Smooth muscle cell (in vitro differentiated cells): ENCODE measurements around the gene KCNJ15. TPM values are rescaled to one million over a fixed set of nuclear protein-coding genes. Genes with fewer than 3 reads are reported as not detected.

ENCODE experiments used
- DNase-seq: peaks from one replicate; lab custom pipeline; 2025; ENCODE audit not compliant: unreplicated experiment; lab: John Stamatoyannopoulos, UW
- H2AFZ ChIP-seq: fragments of 200-600 bp; sonication (generic); 2 replicates; pipeline ENCODE4 v1.6.0; 2016; ENCODE audit warnings: antibody characterized with exemption, low read depth, mild to moderate bottlenecking
- H3F3A ChIP-seq: fragments of 200-600 bp; sonication (generic); 2 replicates; pipeline ENCODE4 v1.6.0; 2017; ENCODE audit warnings: antibody characterized with exemption, low read depth
- H3K27ac ChIP-seq: fragments of 200-600 bp; sonication (generic); 2 replicates; pipeline ENCODE4 v1.5.1; 2016; ENCODE audit warnings: low read depth, mild to moderate bottlenecking
- H3K27me3 ChIP-seq: fragments of 200-600 bp; sonication (generic); 2 replicates; pipeline ENCODE4 v1.6.1; 2016; ENCODE audit warnings: low read depth, mild to moderate bottlenecking
- H3K36me3 ChIP-seq: fragments of 200-600 bp; sonication (generic); 2 replicates; pipeline ENCODE4 v1.5.1; 2016; ENCODE audit warnings: low read depth
- H3K4me1 ChIP-seq: fragments of 200-600 bp; sonication (generic); 2 replicates; pipeline ENCODE4 v1.5.1; 2016; ENCODE audit warnings: low read depth
- H3K4me2 ChIP-seq: fragments of 200-600 bp; sonication (generic); 2 replicates; pipeline ENCODE4 v1.6.0; 2016; ENCODE audit warnings: mild to moderate bottlenecking
- H3K4me3 ChIP-seq: fragments of 200-600 bp; sonication (generic); 2 replicates; pipeline ENCODE4 v1.5.1; 2016; ENCODE audit warnings: mild to moderate bottlenecking
- H3K79me2 ChIP-seq: fragments of 200-600 bp; sonication (generic); 2 replicates; pipeline ENCODE4 v1.6.0; 2016; ENCODE audit warnings: low read depth, mild to moderate bottlenecking
- H3K9ac ChIP-seq: fragments of 200-600 bp; sonication (generic); 2 replicates; pipeline ENCODE4 v1.6.0; 2016; ENCODE audit warnings: low read depth
- H3K9me3 ChIP-seq: fragments of 200-600 bp; sonication (generic); replicated peaks from 2 replicates; pipeline ENCODE4 v1.5.1; 2016; ENCODE audit warnings: low read depth
- H4K20me1 ChIP-seq: fragments of 200-600 bp; sonication (generic); 2 replicates; pipeline ENCODE4 v1.6.0; 2016; ENCODE audit warnings: low read depth
- WGBS: methylation state at CpG from one replicate; pipeline ENCODE4 v1.1.7; 2016; ENCODE audit warnings: low lambda C conversion rate; 5-methylcytosine and 5-hydroxymethylcytosine counted together
- polyA plus RNA-seq: library from polyadenylated mRNA; unstranded; fragments of >200 nt; fragmentation: Nextera tagmentation; extraction: Ambion mirVana; gene quantifications from 2 replicates; pipeline ENCODE4 v1.2.1, GENCODE V29; 2016
- total RNA-seq: library from RNA; depleted of rRNA; stranded (reverse); fragments of >200 nt; gene quantifications from 2 replicates; pipeline ENCODE4 v1.2.3, GENCODE V29; 2014
- TF ChIP-seq, protein P1 (sequence below): fragments of 200-600 bp; sonication (generic); IDR thresholded peaks from 2 replicates; pipeline ENCODE4 v1.5.1; 2017; ENCODE audit warnings: borderline replicate concordance, mild to moderate bottlenecking, antibody characterized with exemption; ENCODE audit not compliant: insufficient read depth, poor library complexity, severe bottlenecking

The KCNJ15 gene
- total and polyA plus RNA-seq, 2 experiments from 2014 or later, result 4.2 to 21.9 TPM

DNA sequence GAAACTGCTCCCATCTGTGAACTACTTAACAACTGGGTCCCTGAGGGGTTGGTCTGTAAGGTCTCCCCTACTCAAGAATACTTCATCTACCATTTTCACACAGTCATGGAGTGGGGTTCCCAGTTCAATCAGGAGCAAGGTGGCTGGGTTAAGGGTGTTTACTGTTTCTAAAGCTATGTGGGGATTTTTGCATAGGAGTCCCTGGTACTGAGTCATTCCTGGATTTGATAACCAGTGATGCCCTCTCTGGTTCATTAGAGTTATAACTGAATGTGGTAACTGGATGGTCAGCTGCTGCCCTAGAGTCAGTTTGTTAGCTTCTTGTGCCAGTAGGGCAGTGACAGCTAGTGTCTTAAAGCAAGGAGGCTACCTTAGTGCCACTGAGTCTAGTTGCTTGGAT lies 29.4 kb upstream of the KCNJ15 start:
- H3F3A ChIP-seq, result no peaks in the 10 kb centered on the region
- no peaks in the 10 kb centered on the region for H3K27me3 ChIP-seq
- no peak overlapping the region for H2AFZ ChIP-seq
- H3K9me3 ChIP-seq, result peaks cover 13% of the 10 kb centered on the region
- no peaks in the 10 kb centered on the region for H4K20me1 ChIP-seq
- H3K79me2 ChIP-seq, result no peaks in the 10 kb centered on the region
- H3K4me1 ChIP-seq, result no peaks in the 10 kb centered on the region
- TF ChIP-seq, protein P1, sequence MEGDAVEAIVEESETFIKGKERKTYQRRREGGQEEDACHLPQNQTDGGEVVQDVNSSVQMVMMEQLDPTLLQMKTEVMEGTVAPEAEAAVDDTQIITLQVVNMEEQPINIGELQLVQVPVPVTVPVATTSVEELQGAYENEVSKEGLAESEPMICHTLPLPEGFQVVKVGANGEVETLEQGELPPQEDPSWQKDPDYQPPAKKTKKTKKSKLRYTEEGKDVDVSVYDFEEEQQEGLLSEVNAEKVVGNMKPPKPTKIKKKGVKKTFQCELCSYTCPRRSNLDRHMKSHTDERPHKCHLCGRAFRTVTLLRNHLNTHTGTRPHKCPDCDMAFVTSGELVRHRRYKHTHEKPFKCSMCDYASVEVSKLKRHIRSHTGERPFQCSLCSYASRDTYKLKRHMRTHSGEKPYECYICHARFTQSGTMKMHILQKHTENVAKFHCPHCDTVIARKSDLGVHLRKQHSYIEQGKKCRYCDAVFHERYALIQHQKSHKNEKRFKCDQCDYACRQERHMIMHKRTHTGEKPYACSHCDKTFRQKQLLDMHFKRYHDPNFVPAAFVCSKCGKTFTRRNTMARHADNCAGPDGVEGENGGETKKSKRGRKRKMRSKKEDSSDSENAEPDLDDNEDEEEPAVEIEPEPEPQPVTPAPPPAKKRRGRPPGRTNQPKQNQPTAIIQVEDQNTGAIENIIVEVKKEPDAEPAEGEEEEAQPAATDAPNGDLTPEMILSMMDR, result no peak
- peaks cover 15% of the 10 kb centered on the region for H3K36me3 ChIP-seq
- H3K27ac ChIP-seq, result no peak overlapping the region
- H3K9ac ChIP-seq, result no peak overlapping the region
- no peak for DNase-seq
- H3K4me3 ChIP-seq, result no peak overlapping the region
- no peak overlapping the region for H3K4me2 ChIP-seq

DNA sequence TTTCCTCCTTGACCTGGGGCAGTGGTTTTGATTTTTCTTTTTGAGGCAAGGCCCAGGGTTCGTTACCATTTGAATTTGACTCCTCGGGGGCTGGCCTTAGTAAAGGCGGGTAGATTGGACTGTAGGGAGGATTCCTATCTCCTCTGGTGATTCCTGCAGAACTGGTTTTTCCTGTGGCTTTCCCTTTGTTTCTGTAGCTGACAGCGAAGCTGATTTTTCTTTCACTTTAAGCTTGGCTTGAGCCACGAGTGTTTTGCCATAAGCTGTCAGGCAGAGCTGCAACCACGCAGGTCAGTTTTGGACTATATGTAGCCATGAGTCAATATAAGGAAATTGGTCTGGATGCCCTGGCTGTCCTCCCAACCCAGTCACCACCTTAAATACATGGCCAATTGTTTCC lies 28.7 kb upstream of the KCNJ15 start:
- Histone ChIP-seq H2AFZ (no peak overlapping the region), H3F3A (no peaks in the 10 kb centered on the region), H3K9ac (no peak overlapping the region), H3K9me3 (peaks cover 13% of the 10 kb centered on the region), H3K79me2 (no peaks in the 10 kb centered on the region), H3K4me1 (no peaks in the 10 kb centered on the region), H3K4me3 (no peak overlapping the region), H3K27me3 (no peaks in the 10 kb centered on the region), H4K20me1 (no peaks in the 10 kb centered on the region), H3K36me3 (peaks cover 15% of the 10 kb centered on the region), H3K27ac (no peak overlapping the region), H3K4me2 (no peak overlapping the region)
- 50% methylated on average over 6 of the region's 6 CpGs for WGBS
- TF ChIP-seq, protein P1, result no peak
- DNase-seq, result no peak

DNA sequence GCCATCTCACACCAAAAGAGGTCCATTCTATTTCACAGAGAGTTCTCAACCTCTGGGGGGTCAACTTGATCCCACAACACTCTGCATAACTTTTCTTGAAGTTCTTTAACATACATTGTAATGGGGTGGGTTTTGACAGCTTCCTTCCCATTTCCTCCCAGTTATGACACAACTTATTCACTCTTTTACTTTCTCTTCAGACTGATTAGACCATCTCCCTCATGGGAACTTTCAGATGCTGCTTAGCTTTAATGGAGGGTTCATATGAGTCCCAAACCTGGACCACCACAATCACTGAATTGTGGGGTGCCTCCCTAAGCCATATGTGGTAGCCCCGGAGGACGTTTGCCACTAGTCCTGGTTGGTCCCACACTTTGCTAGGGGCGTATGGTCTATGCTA lies 28.3 kb upstream of the KCNJ15 start:
- H3K9me3 ChIP-seq, result peaks cover 13% of the 10 kb centered on the region
- no peaks in the 10 kb centered on the region for H4K20me1 ChIP-seq
- no peaks in the 10 kb centered on the region for H3K27me3 ChIP-seq
- H3K27ac ChIP-seq, result no peak overlapping the region
- H2AFZ ChIP-seq, result no peak overlapping the region
- no peaks in the 10 kb centered on the region for H3K79me2 ChIP-seq
- DNase-seq, result no peak
- 94% methylated on average over 3 of the region's 3 CpGs for WGBS
- no peak overlapping the region for H3K9ac ChIP-seq
- no peak overlapping the region for H3K4me2 ChIP-seq
- no peaks in the 10 kb centered on the region for H3K4me1 ChIP-seq
- peaks cover 11% of the 10 kb centered on the region for H3K36me3 ChIP-seq
- no peaks in the 10 kb centered on the region for H3F3A ChIP-seq
- H3K4me3 ChIP-seq, result no peak overlapping the region
- TF ChIP-seq, protein P1, result no peak

DNA sequence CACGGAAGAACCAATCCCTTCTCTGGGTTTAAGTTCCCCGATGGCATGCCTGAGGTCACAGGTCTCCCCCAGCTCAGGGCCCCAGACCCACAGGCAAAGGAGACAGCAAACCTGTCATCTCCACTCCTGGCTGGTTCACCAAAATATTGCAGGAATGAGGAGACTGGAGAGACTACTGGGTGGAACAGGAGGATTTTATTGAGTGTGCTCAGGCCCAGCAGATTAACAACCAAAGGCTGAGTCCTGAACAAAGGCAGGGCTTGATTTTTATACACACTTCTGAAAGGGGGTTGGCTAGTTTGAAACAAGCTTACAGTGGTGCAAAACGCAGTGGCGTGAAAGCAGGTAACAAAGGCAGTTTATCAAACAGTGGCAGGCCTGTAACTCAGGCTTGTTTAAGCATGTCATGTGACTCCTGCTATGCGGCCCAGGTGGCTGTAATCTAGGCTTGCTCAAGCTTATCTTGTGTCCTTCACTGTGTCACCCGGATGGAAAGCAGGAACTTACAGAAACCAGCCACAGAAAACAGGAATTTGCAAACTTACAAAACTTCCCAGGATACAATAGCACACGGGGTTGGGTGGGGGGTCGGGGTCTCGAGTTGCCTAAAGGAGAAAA lies 27.4 kb upstream of the KCNJ15 start:
- Histone ChIP-seq H3K9ac (no peak overlapping the region), H3K4me1 (no peaks in the 10 kb centered on the region), H4K20me1 (no peaks in the 10 kb centered on the region), H3K4me3 (no peak overlapping the region), H3K9me3 (peaks cover 13% of the 10 kb centered on the region), H3K4me2 (no peak overlapping the region), H3K27me3 (no peaks in the 10 kb centered on the region), H3F3A (no peaks in the 10 kb centered on the region), H3K36me3 (peaks cover 8% of the 10 kb centered on the region), H2AFZ (no peak overlapping the region), H3K27ac (no peak overlapping the region), H3K79me2 (no peaks in the 10 kb centered on the region)
- no peak for DNase-seq
- WGBS, result 95% methylated on average over 9 of the region's 9 CpGs
- TF ChIP-seq, protein P1, result no peak
